ENCODE measurements around the gene MITF. TPM values are rescaled to one million over a fixed set of nuclear protein-coding genes. Genes with fewer than 3 reads are reported as not detected.

The MITF gene
- polyA plus RNA-seq, 1 donor (not counting 4 experiments of a cell fraction or from before 2014, with no cell fraction given) = 2.7 TPM

DNA sequence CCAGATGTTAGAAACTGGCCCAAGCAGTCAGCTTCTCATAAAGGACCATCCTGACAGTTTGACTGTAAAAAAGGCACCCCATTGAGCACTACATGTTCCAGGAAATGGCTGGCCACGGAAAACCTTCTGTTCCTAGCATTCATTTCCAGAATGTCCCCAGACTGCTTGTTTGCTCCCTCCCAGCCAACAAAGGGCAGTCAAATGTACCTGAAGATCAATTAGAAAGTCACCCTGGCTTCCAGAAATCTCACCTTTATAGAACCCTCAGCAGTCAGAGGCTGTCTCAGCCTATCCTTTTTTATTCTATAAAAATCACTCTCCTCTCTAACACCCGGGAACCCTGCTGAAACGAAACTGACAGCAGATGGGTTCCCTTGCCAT is 259.5 kb downstream of the MITF start:
- Histone ChIP-seq H3K27me3 (ENCODE audit: control insufficient read depth, extremely low read depth, insufficient read depth, low read length) (no peaks in the 10 kb centered on the region), H2AFZ (ENCODE audit: control insufficient read depth, low read length) (no peak overlapping the region), H3K4me1 (ENCODE audit: control insufficient read depth, extremely low read depth, insufficient read depth, low read length) (no peaks in the 10 kb centered on the region), H3K9me1 (ENCODE audit: control insufficient read depth, extremely low read depth, insufficient read depth, low read length) (no peaks in the 10 kb centered on the region), H3K4me3 (ENCODE audit: control insufficient read depth in 2 of 3, extremely low read depth in 1 of 3, insufficient read depth in 2 of 3, low read depth in 1 of 3, low read length in 3 of 3) (no peak overlapping the region), H4K20me1 (ENCODE audit: control insufficient read depth, extremely low read depth, insufficient read depth, low read length) (no peaks in the 10 kb centered on the region), H3K4me2 (ENCODE audit: control insufficient read depth, extremely low read depth, insufficient read depth, low read depth, low read length) (no peak overlapping the region), H3K9ac (ENCODE audit: control insufficient read depth, extremely low read depth, insufficient read depth, low read length) (no peak overlapping the region), H3K27ac (ENCODE audit: control insufficient read depth, insufficient read depth, low read length) (no peak overlapping the region), H3K36me3 (ENCODE audit: control insufficient read depth in 2 of 2, extremely low read depth in 1 of 2, insufficient read depth in 2 of 2, low read length in 2 of 2) (no peaks in the 10 kb centered on the region), H3K9me3 (ENCODE audit: control insufficient read depth, low read depth, low read length) (no peaks in the 10 kb centered on the region), H3K79me2 (ENCODE audit: control insufficient read depth, insufficient read depth, low read length) (no peaks in the 10 kb centered on the region)
- TF ChIP-seq, protein P1, sequence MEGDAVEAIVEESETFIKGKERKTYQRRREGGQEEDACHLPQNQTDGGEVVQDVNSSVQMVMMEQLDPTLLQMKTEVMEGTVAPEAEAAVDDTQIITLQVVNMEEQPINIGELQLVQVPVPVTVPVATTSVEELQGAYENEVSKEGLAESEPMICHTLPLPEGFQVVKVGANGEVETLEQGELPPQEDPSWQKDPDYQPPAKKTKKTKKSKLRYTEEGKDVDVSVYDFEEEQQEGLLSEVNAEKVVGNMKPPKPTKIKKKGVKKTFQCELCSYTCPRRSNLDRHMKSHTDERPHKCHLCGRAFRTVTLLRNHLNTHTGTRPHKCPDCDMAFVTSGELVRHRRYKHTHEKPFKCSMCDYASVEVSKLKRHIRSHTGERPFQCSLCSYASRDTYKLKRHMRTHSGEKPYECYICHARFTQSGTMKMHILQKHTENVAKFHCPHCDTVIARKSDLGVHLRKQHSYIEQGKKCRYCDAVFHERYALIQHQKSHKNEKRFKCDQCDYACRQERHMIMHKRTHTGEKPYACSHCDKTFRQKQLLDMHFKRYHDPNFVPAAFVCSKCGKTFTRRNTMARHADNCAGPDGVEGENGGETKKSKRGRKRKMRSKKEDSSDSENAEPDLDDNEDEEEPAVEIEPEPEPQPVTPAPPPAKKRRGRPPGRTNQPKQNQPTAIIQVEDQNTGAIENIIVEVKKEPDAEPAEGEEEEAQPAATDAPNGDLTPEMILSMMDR (optimal IDR thresholded peaks at IDR 0.05 in 1 of 3, IDR thresholded peaks at IDR 0.05 in 1 of 3, conservative IDR thresholded peaks at IDR 0.05 in 1 of 3; ENCODE audit: extremely low read depth in 1 of 3, insufficient read depth in 2 of 3, low read length in 3 of 3) = no peak
- no peak for TF ChIP-seq EZH2 (IDR thresholded peaks at IDR 0.05; ENCODE audit: low read length)
- DNase-seq (ENCODE audit: low read depth, low spot score) = no peak
- dilution Hi-C loops (cut with MboI; ENCODE audit: extremely low pct_ligation_motif_present, low sequenced_read_pairs) = no loop called here
- no peak for FAIRE-seq

DNA sequence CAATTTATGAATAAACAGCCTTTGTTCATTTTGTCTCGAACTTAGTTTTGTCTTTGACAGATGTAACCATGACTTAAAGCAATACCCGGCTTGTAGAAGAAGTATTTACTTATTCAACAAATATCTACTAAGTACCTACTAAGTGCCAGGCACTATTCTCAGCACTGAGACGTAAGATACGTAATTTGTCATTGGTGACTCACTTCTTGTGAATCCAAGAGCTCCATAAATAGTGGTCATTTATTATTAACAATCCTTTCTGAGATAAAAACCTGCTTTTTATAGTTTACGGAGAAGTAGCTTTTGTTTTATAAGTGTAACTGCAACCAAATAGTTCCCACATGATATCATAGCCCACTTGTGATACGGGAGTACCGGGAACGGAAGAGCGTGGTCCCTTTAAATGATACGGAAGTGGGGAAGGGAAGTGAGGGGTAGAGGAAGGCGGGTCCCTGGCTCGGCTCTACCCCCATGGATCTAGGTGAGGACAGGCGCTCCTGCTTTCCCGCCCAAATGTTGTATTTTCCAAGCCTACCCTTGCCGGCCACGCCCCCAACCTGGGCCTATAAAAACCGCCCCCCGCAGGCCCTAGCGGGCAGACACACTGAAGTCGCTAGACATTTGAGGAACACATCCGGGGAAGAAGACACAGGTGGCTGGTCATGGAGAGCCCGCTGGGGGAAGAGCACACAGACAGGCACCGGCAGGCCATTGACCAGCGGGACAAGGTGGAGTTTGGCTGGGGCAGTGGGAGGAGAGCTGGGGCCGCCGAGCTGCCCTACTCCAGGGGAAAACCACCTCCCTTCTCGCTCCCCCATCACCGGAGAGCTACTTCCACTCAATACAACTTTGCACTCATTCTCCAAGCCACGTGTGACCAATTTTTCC is 260.1 kb downstream of the MITF start, which contains the start of gene SAMMSON:
Gene SAMMSON (plus strand): TSS at position 594 of the 888 bp plus-strand sequence.
- no peaks in the 10 kb centered on the region for H3K27me3 ChIP-seq (ENCODE audit: control insufficient read depth, extremely low read depth, insufficient read depth, low read length)
- H3K9me1 ChIP-seq (ENCODE audit: control insufficient read depth, extremely low read depth, insufficient read depth, low read length) = no peaks in the 10 kb centered on the region
- FAIRE-seq (no peak), DNase-seq (ENCODE audit: low read depth, low spot score) (no peak)
- H3K27ac ChIP-seq (ENCODE audit: control insufficient read depth, insufficient read depth, low read length) = no peak within 1 kb of the TSS
- H3K4me3 ChIP-seq (ENCODE audit: control insufficient read depth in 2 of 3, extremely low read depth in 1 of 3, insufficient read depth in 2 of 3, low read depth in 1 of 3, low read length in 3 of 3) = no peak within 1 kb of the TSS
- H3K79me2 ChIP-seq (ENCODE audit: control insufficient read depth, insufficient read depth, low read length) = no peaks in the 10 kb centered on the region
- TF ChIP-seq, protein P1 (optimal IDR thresholded peaks at IDR 0.05 in 1 of 3, IDR thresholded peaks at IDR 0.05 in 1 of 3, conservative IDR thresholded peaks at IDR 0.05 in 1 of 3; ENCODE audit: extremely low read depth in 1 of 3, insufficient read depth in 2 of 3, low read length in 3 of 3) = no peak
- no peak for TF ChIP-seq EZH2 (IDR thresholded peaks at IDR 0.05; ENCODE audit: low read length)
- H3K9ac ChIP-seq (ENCODE audit: control insufficient read depth, extremely low read depth, insufficient read depth, low read length) = no peak within 1 kb of the TSS
- no peak within 1 kb of the TSS for H3K4me2 ChIP-seq (ENCODE audit: control insufficient read depth, extremely low read depth, insufficient read depth, low read depth, low read length)
- H3K36me3 ChIP-seq (ENCODE audit: control insufficient read depth in 2 of 2, extremely low read depth in 1 of 2, insufficient read depth in 2 of 2, low read length in 2 of 2) = no peaks in the 10 kb centered on the region
- no peak within 1 kb of the TSS for H2AFZ ChIP-seq (ENCODE audit: control insufficient read depth, low read length)
- H3K4me1 ChIP-seq (ENCODE audit: control insufficient read depth, extremely low read depth, insufficient read depth, low read length) = no peaks in the 10 kb centered on the region
- no peaks in the 10 kb centered on the region for H3K9me3 ChIP-seq (ENCODE audit: control insufficient read depth, low read depth, low read length)
- dilution Hi-C loops (cut with MboI; ENCODE audit: extremely low pct_ligation_motif_present, low sequenced_read_pairs) = no loop called here
- no peaks in the 10 kb centered on the region for H4K20me1 ChIP-seq (ENCODE audit: control insufficient read depth, extremely low read depth, insufficient read depth, low read length)

Data from keratinocyte (primary cell).